ENCODE results near the gene ELMOD3. TPM values are rescaled to one million over a fixed set of nuclear protein-coding genes. Genes with fewer than 3 reads are reported as not detected.
"Not testable (repeated sequence)": the region's sequence is repeated elsewhere in the genome, so short reads cannot be mapped to it uniquely, and the experiment has no call there.

The ELMOD3 gene
- total RNA-seq, 1 donor from 2014 or later = 14.3 TPM

- Mint-ChIP-seq H3K36me3 (ENCODE audit: low read depth) (peaks cover 10% of the 10 kb centered on the region), H3K9me3 (ENCODE audit: low read depth) (no peaks in the 10 kb centered on the region), H3K4me3 (ENCODE audit: unreplicated experiment) (no peak overlapping the region), H3K4me1 (ENCODE audit: low read depth) (peaks cover 37% of the 10 kb centered on the region), H3K27ac (ENCODE audit: unreplicated experiment) (no peak overlapping the region), H3K27me3 (ENCODE audit: low read depth) (no peaks in the 10 kb centered on the region)
- no peak for TF ChIP-seq CTCF (IDR thresholded peaks at IDR 0.05)
- no peak for DNase-seq (ENCODE audit: low spot score)
These were observed 1.6 kb downstream of the ELMOD3 start for GRCh38 chr2:85356186-85356585.

- Mint-ChIP-seq H3K9me3 (ENCODE audit: low read depth) (no peaks in the 10 kb centered on the region), H3K4me1 (ENCODE audit: low read depth) (peaks cover 35% of the 10 kb centered on the region), H3K4me3 (ENCODE audit: unreplicated experiment) (no peak overlapping the region), H3K36me3 (ENCODE audit: low read depth) (peaks cover 18% of the 10 kb centered on the region), H3K27ac (ENCODE audit: unreplicated experiment) (no peak overlapping the region), H3K27me3 (ENCODE audit: low read depth) (no peaks in the 10 kb centered on the region)
- DNase-seq (ENCODE audit: low spot score) = no peak
- TF ChIP-seq CTCF (IDR thresholded peaks at IDR 0.05) = no peak
These were observed 3.2 kb downstream of the ELMOD3 start for GRCh38 chr2:85357736-85358135.

GRCh38 chr2:85362653-85363387 lies 8.3 kb downstream of the ELMOD3 start:
- H3K4me1 Mint-ChIP-seq (ENCODE audit: low read depth); H3K4me3 Mint-ChIP-seq (ENCODE audit: unreplicated experiment): not testable (repeated sequence)

GRCh38 chr2:85367180-85367579 lies 12.6 kb downstream of the ELMOD3 start:
- TF ChIP-seq CTCF (IDR thresholded peaks at IDR 0.05) = no peak
- DNase-seq (ENCODE audit: low spot score) = no peak
- Mint-ChIP-seq H3K9me3 (ENCODE audit: low read depth) (no peaks in the 10 kb centered on the region), H3K27ac (ENCODE audit: unreplicated experiment) (no peak overlapping the region), H3K36me3 (ENCODE audit: low read depth) (peaks cover 17% of the 10 kb centered on the region), H3K27me3 (ENCODE audit: low read depth) (no peaks in the 10 kb centered on the region), H3K4me3 (ENCODE audit: unreplicated experiment) (no peak overlapping the region), H3K4me1 (ENCODE audit: low read depth) (no peaks in the 10 kb centered on the region)

More at GRCh38 chr2:85362653-85363387, 8.3 kb downstream of the ELMOD3 start:
- H3K27me3 Mint-ChIP-seq (ENCODE audit: low read depth); DNase-seq (ENCODE audit: low spot score); H3K9me3 Mint-ChIP-seq (ENCODE audit: low read depth); H3K27ac Mint-ChIP-seq (ENCODE audit: unreplicated experiment): not testable (repeated sequence)
- H3K36me3 Mint-ChIP-seq (ENCODE audit: low read depth) = peaks cover 23% of the 10 kb centered on the region

- Mint-ChIP-seq H3K27me3 (ENCODE audit: low read depth) (no peaks in the 10 kb centered on the region), H3K4me3 (ENCODE audit: unreplicated experiment) (no peak overlapping the region), H3K4me1 (ENCODE audit: low read depth) (no peaks in the 10 kb centered on the region), H3K9me3 (ENCODE audit: low read depth) (peaks cover 2% of the 10 kb centered on the region), H3K27ac (ENCODE audit: unreplicated experiment) (no peak overlapping the region), H3K36me3 (ENCODE audit: low read depth) (peaks cover 10% of the 10 kb centered on the region)
- no peak for DNase-seq (ENCODE audit: low spot score)
- no peak for TF ChIP-seq CTCF (IDR thresholded peaks at IDR 0.05)
These were observed 14.4 kb downstream of the ELMOD3 start for GRCh38 chr2:85368921-85369320.

- H3K4me1 Mint-ChIP-seq (ENCODE audit: low read depth) = no peaks in the 10 kb centered on the region
- TF ChIP-seq CTCF (IDR thresholded peaks at IDR 0.05) = no peak
- H3K27me3 Mint-ChIP-seq (ENCODE audit: low read depth) = no peaks in the 10 kb centered on the region
- H3K9me3 Mint-ChIP-seq (ENCODE audit: low read depth) = peaks cover 4% of the 10 kb centered on the region
- peaks cover 12% of the 10 kb centered on the region for H3K36me3 Mint-ChIP-seq (ENCODE audit: low read depth)
- H3K27ac Mint-ChIP-seq (ENCODE audit: unreplicated experiment) = no peak overlapping the region
- DNase-seq (ENCODE audit: low spot score) = no peak
- H3K4me3 Mint-ChIP-seq (ENCODE audit: unreplicated experiment) = no peak overlapping the region
These were observed 14.9 kb downstream of the ELMOD3 start for GRCh38 chr2:85369500-85369899.

Data from chondrocyte (in vitro differentiated cells).